GM10266 (cell line): ENCODE measurements around the gene DNAAF9.
"Not testable (repeated sequence)": the region's sequence is repeated elsewhere in the genome, so short reads cannot be mapped to it uniquely, and the experiment has no call there.

ENCODE experiments used
- DNase-seq: peaks from one replicate; pipeline ENCODE4 v3.0.0; 2012; ENCODE audit errors: extremely low spot score
- TF ChIP-seq, protein P1 (sequence below): IDR thresholded peaks from 2 replicates; pipeline ENCODE4 v1.5.1; 2012; ENCODE audit warnings: mild to moderate bottlenecking, low read depth; ENCODE audit not compliant: control insufficient read depth, insufficient read depth; ENCODE audit errors: missing control alignments

Gene DNAAF9

DNA sequence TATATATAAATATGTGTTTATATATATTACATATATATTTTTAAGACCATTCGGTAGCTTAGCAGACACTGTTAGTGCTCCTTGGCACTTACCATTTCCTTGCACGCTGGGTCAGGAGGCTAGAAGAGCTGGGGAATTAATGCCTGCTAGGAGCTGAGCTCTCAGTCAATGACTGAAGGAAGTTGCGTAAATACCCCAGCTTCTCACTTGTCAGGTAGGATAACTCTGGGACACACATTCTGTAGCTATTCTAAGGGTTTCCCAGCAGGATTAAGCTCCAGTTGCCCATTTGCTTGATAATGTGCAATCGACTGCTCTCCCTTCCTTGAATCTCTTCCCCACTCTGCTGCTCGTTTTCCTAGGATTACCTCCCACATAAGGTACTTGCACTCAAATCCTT is 15.7 kb upstream of the DNAAF9 start:
- TF ChIP-seq, protein P1, sequence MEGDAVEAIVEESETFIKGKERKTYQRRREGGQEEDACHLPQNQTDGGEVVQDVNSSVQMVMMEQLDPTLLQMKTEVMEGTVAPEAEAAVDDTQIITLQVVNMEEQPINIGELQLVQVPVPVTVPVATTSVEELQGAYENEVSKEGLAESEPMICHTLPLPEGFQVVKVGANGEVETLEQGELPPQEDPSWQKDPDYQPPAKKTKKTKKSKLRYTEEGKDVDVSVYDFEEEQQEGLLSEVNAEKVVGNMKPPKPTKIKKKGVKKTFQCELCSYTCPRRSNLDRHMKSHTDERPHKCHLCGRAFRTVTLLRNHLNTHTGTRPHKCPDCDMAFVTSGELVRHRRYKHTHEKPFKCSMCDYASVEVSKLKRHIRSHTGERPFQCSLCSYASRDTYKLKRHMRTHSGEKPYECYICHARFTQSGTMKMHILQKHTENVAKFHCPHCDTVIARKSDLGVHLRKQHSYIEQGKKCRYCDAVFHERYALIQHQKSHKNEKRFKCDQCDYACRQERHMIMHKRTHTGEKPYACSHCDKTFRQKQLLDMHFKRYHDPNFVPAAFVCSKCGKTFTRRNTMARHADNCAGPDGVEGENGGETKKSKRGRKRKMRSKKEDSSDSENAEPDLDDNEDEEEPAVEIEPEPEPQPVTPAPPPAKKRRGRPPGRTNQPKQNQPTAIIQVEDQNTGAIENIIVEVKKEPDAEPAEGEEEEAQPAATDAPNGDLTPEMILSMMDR: no peak
- no peak for DNase-seq

DNA sequence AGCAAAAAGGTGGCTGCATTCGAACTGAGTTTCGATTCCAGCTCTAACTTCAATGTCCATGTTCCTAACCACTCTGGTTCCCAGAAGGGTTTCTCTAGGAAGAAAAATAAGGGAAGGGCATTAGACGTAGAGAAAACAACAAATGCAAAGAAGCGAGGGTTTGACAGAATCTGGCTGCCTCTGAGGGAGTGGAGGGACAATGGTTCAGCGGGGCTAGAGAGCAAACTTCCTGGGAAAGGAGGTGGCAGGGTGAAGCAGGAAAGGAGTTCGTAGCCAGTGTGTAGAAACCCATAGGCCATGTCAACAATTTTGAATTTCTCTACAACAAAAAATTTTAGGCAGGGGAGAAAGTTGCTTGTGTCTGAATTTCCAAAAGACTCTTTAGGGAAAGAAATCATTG is 14.5 kb upstream of the DNAAF9 start:
- TF ChIP-seq, protein P1: no peak
- DNase-seq: no peak

DNA sequence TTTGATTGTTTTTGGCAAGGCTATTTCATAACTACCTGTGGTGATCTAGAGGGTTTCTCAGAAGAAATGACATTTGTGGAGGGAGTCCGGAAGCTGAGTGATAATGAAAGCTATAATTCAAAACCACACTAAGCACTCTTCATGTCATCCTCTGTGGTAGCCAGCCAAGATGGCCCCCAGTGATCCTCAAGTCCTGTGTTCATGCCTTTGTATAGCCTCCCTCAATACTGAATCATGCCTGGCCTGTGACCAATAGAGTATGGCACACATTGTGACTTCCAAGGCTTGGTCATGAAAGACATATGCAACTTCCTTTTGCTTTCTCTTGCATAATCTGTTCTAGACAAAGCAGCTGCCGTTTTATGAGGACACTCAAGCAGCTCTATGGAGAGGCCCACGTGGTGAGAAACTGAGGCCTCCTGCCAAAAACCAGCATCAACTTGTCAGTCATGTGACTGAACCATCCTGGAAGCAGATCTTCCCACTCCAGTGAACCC is 12.8 kb upstream of the DNAAF9 start:
- DNase-seq: peak; percentile 78

DNA sequence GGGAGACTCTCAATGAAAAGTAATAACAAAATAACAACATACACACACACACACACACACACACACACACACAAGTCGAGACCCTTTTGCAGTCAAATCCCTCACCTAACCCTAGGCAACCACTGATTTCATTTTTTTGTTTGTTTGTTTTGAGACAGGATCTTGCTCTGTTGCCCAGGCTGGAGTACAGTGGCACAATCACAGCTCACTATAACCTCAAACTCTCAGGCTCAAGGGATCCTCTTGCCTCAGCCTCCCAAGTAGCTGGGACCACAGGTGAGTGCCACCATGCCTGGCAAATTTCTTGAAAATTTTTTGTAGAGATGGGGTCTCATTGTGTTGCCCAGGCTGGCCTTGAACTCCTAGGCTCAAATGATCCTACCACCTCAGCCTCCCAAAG is 10.7 kb upstream of the DNAAF9 start:
- DNase-seq: not testable (repeated sequence)

More for the DNA sequence above, 12.8 kb upstream of the DNAAF9 start:
- TF ChIP-seq, protein P1: no peak

DNA sequence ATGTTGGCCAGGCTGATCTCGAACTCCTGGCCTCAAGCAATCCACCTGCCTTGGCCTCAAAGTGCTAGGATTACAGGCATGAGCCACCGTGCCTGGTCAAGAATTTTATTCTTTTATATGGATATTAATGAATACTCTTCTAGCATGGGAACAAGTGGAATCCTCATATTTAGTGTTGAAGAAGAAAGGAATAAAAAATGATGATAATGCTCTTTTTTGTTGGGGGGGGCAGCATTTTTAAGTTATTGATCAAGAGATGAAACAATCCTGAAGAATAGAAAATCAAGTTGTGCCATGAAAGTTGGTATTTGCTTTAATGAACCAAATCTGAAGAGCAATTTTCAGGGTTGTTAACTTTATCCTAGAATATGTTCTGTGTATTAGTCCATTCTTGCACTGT is 6.7 kb upstream of the DNAAF9 start:
- TF ChIP-seq, protein P1: no peak
- no peak for DNase-seq

DNA sequence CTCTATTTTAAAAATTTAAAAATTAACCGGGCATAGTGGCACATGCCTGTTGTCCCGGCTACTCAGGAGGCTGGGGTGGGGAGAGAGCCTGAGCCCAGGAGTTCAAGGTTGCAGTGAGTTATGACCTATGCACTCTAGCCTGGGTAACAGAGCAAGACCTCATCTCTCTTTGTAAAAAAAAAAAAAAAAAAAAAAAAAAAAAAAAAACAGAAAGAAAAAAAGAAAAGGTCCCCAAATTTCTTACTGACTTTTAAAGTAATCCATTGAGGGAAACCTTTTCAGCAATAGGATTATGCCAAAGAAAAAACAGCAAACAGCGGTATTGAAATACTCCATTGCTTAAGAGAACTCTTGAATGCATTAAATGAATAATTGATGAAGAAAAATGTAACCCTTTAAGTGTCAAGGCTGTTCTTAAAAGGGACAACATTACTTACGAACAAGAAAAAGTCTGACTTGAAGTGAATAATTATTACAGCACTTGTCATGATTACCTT is 6.0 kb upstream of the DNAAF9 start:
- TF ChIP-seq, protein P1: no peak
- DNase-seq: no peak

DNA sequence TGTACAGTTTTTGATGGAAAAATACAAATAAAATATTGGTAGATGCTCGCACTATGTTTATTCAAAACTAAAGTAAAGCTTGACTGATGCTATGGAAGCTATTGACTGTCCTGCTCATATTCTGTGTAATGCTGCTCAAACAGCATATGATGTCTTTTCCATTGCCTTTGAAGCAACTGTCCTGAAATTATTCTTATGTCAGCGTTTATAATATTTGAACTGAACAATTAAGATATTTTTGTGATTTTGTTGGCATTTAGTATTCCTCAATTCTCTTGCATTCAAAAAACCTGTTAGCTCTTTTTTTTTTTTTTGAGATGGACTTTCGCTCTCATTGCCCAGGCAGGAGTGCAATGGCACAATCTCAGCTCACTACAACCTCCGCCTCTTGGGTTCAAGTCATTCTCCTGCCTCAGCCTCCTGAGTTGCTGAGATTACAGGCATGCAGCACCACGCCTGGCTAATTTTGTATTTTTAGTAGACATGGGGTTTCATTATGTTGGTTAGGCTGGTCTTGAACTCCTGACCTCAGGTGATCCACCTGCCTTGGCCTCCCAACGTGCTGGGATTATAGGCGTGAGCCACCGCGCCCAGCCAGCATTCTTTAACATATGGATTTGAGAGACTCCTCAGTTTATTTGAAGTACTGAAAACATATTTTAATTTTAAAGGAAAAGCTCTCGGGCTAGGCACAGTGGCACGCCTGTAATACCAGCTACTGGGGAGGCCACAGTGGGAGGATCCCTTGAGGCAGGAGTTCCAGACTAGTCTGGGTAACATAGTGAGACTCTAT is 5.3 kb upstream of the DNAAF9 start:
- no peak for DNase-seq
- TF ChIP-seq, protein P1: no peak
